GM18511 (cell line): ENCODE data around the gene MTCL3.
A peak's percentile ranks its signal among the peaks of the same experiment; 100 is the strongest.
"Not testable (repeated sequence)": the region's sequence is repeated elsewhere in the genome, so short reads cannot be mapped to it uniquely, and the experiment has no call there.

Experiments
- ATAC-seq: cut with Tn5 transposase; IDR thresholded peaks from one replicate; pipeline ENCODE4 v1.9.1; 2021; ENCODE audit warnings: mild to moderate bottlenecking, moderate library complexity; ENCODE audit not compliant: unreplicated experiment

Gene MTCL3

DNA sequence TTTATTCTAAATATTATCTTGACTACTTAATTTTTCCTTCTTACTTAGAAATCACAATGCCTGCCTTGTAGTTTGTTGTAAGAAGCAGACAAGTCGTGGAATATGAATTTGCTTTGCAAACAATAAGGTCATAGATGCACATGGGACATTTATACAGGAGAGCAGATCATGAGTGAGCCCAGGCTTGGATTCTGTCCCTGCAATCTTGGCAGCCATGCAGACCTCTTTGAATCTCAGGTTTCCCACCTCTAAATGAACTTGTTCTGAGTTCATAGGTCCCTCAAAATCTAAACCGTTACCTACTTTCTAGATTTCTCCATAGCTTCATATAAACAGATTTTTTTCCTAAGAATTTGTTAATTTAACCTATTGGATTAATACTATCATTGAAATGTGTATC lies 79.4 kb downstream of the MTCL3 start:
- ATAC-seq: no peak

DNA sequence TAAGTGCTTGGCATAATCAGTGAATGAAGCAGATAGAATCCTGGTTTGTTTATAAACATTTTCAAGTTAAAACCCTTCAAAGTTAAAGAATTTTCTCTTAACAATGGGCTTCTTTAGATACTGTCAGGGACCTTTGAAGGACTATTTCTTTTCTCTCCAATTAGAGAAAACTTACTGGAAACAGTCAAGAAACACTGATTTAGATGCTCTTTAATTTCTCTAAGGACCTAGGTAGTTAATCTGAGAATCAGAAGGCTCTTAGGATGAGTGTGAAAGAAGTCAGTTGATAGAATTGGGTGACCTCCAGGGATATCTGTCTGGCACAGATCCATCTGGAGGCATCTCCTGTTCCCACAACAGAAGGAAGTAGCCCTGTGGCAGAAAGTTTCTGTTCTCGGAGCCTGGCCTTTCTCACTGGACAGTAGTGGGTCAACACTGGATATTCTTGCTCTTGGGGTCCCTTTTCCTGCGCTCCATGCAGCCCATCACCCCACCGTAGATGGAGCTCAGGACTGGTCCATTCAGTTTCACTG lies 82.5 kb downstream of the MTCL3 start:
- no peak for ATAC-seq

- ATAC-seq: no peak
Observed at GRCh38 chr6:127435626-127436220, 83.4 kb downstream of the MTCL3 start.

- peak; percentile 56 for ATAC-seq
Observed at GRCh38 chr6:127434651-127435050, 84.5 kb downstream of the MTCL3 start.

- ATAC-seq: not testable (repeated sequence)
Observed at GRCh38 chr6:127428562-127428961, 90.6 kb downstream of the MTCL3 start.

GRCh38 chr6:127423921-127424320 lies 95.2 kb downstream of the MTCL3 start:
- no peak for ATAC-seq
